Neural cell (in vitro differentiated cells): ENCODE results near the gene QRICH2. TPM values are rescaled to one million over a fixed set of nuclear protein-coding genes. Genes with fewer than 3 reads are reported as not detected.

Experiments
- H2AFZ ChIP-seq: fragments of 200-600, 300-800 bp; sonication (generic), shearing (Covaris generic); 2 replicates; pipeline ENCODE4 v1.6.0; 2014; ENCODE audit warnings: low read depth, mild to moderate bottlenecking, antibody characterized with exemption, low read length, moderate library complexity
- H3F3A ChIP-seq: fragments of 200-600 bp; shearing (Covaris generic); 2 replicates; pipeline ENCODE4 v1.6.1; 2016; ENCODE audit warnings: mild to moderate bottlenecking, moderate library complexity, mixed read lengths, antibody characterized with exemption, low read length; ENCODE audit not compliant: insufficient read depth, poor library complexity, severe bottlenecking
- H3K27ac ChIP-seq: fragments of 200-600, 300-800 bp; sonication (generic), shearing (Covaris generic); 2 replicates; pipeline ENCODE4 v1.5.1; 2014; ENCODE audit warnings: mild to moderate bottlenecking, low read length, moderate library complexity
- H3K27me3 ChIP-seq: fragments of 300-800, 200-600 bp; sonication (generic), shearing (Covaris generic); 2 replicates; pipeline ENCODE4 v1.6.0; 2014; ENCODE audit warnings: mild to moderate bottlenecking, low read depth, low read length, moderate library complexity; ENCODE audit not compliant: insufficient read depth
- H3K36me3 ChIP-seq: fragments of 300-800, 200-600 bp; sonication (generic), shearing (Covaris generic); 2 replicates; pipeline ENCODE4 v1.5.1; 2014; ENCODE audit warnings: mild to moderate bottlenecking, antibody characterized with exemption, low read length, moderate library complexity; ENCODE audit not compliant: insufficient read depth
- H3K4me2 ChIP-seq: fragments of 300-800, 200-600 bp; sonication (generic), shearing (Covaris generic); 2 replicates; pipeline ENCODE4 v1.6.0; 2014; ENCODE audit warnings: mild to moderate bottlenecking, low read length
- H3K4me3 ChIP-seq: fragments of 300-800, 200-600 bp; sonication (generic), shearing (Covaris generic); 2 replicates; pipeline ENCODE4 v1.5.1; 2014; ENCODE audit warnings: mild to moderate bottlenecking, low read length, moderate library complexity
- H3K79me2 ChIP-seq: fragments of 200-600 bp; shearing (Covaris generic); replicated peaks from 2 replicates; pipeline ENCODE4 v1.6.0; 2014; ENCODE audit warnings: mild to moderate bottlenecking, low read length, moderate library complexity; ENCODE audit not compliant: insufficient read depth
- H3K9ac ChIP-seq: fragments of 300-800, 200-600 bp; sonication (generic), shearing (Covaris generic); 2 replicates; pipeline ENCODE4 v1.6.1; 2016; ENCODE audit warnings: mild to moderate bottlenecking, low read length, mixed read lengths
- H3K9me2 ChIP-seq: fragments of 200-600 bp; shearing (Covaris generic); 2 replicates; pipeline ENCODE4 v1.6.1; 2016; ENCODE audit warnings: mild to moderate bottlenecking, low read length, mixed read lengths; ENCODE audit not compliant: insufficient read depth
- H3K9me3 ChIP-seq: fragments of 200-600, 300-800 bp; sonication (generic), shearing (Covaris generic); 2 replicates; pipeline ENCODE4 v1.6.1; 2016; ENCODE audit warnings: mild to moderate bottlenecking, mixed run types, low read length, moderate library complexity, mixed read lengths
- H4K20me1 ChIP-seq: fragments of 200-600 bp; shearing (Covaris generic); 2 replicates; pipeline ENCODE4 v1.6.1; 2016; ENCODE audit warnings: mild to moderate bottlenecking, mixed run types; ENCODE audit not compliant: insufficient read depth
- CTCF ChIP-seq: fragments of 450-650 bp; IDR thresholded peaks from 2 replicates; pipeline ENCODE4 v1.5.1; 2014; ENCODE audit warnings: antibody characterized with exemption, mild to moderate bottlenecking, moderate library complexity; ENCODE audit not compliant: poor library complexity, severe bottlenecking
- EP300 ChIP-seq: fragments of 450-650 bp; conservative IDR thresholded peaks from 2 replicates; pipeline ENCODE4 v1.6.1; 2014; ENCODE audit warnings: antibody characterized with exemption, mild to moderate bottlenecking, moderate library complexity; ENCODE audit not compliant: poor library complexity, severe bottlenecking
- EZH2 ChIP-seq: fragments of 200-600, 300-800 bp; shearing (Covaris generic), sonication (generic); IDR thresholded peaks from 2 replicates; pipeline ENCODE4 v1.6.1; 2014; ENCODE audit warnings: antibody characterized with exemption, low read length, borderline replicate concordance, mild to moderate bottlenecking; ENCODE audit not compliant: insufficient read depth, poor library complexity, severe bottlenecking
- MXI1 ChIP-seq: fragments of 450-650 bp; conservative IDR thresholded peaks from 2 replicates; pipeline ENCODE4 v1.6.1; 2014; ENCODE audit warnings: antibody characterized with exemption, mild to moderate bottlenecking; ENCODE audit not compliant: poor library complexity, severe bottlenecking
- POLR2AphosphoS5 ChIP-seq: IDR thresholded peaks from 2 replicates; pipeline ENCODE4 v1.6.1; 2012
- RAD21 ChIP-seq: fragments of 450-650 bp; conservative IDR thresholded peaks from 2 replicates; pipeline ENCODE4 v1.6.1; 2014; ENCODE audit warnings: antibody characterized with exemption, mild to moderate bottlenecking, moderate library complexity
- REST ChIP-seq: IDR thresholded peaks from 2 replicates; pipeline ENCODE4 v1.6.1; 2012; ENCODE audit warnings: borderline replicate concordance
- SMC3 ChIP-seq: fragments of 450-650 bp; conservative IDR thresholded peaks from 2 replicates; pipeline ENCODE4 v1.6.1; 2014; ENCODE audit warnings: antibody characterized with exemption, mild to moderate bottlenecking, moderate library complexity; ENCODE audit not compliant: poor library complexity
- TAF1 ChIP-seq: IDR thresholded peaks from 2 replicates; pipeline ENCODE4 v1.6.1; 2012; ENCODE audit warnings: low read depth
- polyA plus RNA-seq: library from polyadenylated mRNA; depleted of rRNA; stranded (reverse); fragments of >200 nt; gene quantifications from 2 replicates; pipeline ENCODE4 v1.2.3, GENCODE V29; 2014

Gene QRICH2
- polyA plus RNA-seq, 1 donor from 2014 or later = 17.3 TPM

GRCh38 chr17:76343106-76343505 is 35.0 kb upstream of the QRICH2 start:
- no peaks in the 10 kb centered on the region for H3K9me2 ChIP-seq
- H3F3A ChIP-seq = no peaks in the 10 kb centered on the region
- no peaks in the 10 kb centered on the region for H3K36me3 ChIP-seq
- H3K4me2 ChIP-seq = no peak overlapping the region
- H3K27me3 ChIP-seq = no peaks in the 10 kb centered on the region
- H4K20me1 ChIP-seq = no peaks in the 10 kb centered on the region
- no peaks in the 10 kb centered on the region for H3K9me3 ChIP-seq
- no peak overlapping the region for H3K4me3 ChIP-seq
- H2AFZ ChIP-seq = no peak overlapping the region
- H3K27ac ChIP-seq = no peak overlapping the region
- TF ChIP-seq EZH2 (no peak), REST (no peak), RAD21 (no peak), SMC3 (no peak), EP300 (no peak), CTCF (no peak), POLR2AphosphoS5 (no peak), MXI1 (no peak), TAF1 (no peak)
- no peaks in the 10 kb centered on the region for H3K79me2 ChIP-seq
- H3K9ac ChIP-seq = no peak overlapping the region

GRCh38 chr17:76341301-76341700 is 33.2 kb upstream of the QRICH2 start:
- Histone ChIP-seq H4K20me1 (no peaks in the 10 kb centered on the region), H3K27ac (no peak overlapping the region), H3F3A (no peaks in the 10 kb centered on the region), H3K4me2 (no peak overlapping the region), H3K27me3 (no peaks in the 10 kb centered on the region), H3K36me3 (no peaks in the 10 kb centered on the region), H2AFZ (no peak overlapping the region), H3K9ac (no peak overlapping the region), H3K9me2 (no peaks in the 10 kb centered on the region), H3K9me3 (no peaks in the 10 kb centered on the region), H3K4me3 (no peak overlapping the region), H3K79me2 (no peaks in the 10 kb centered on the region)
- TF ChIP-seq POLR2AphosphoS5 (no peak), EP300 (no peak), TAF1 (no peak), RAD21 (no peak), SMC3 (no peak), EZH2 (no peak), CTCF (no peak), MXI1 (no peak), REST (no peak)
